Omental fat pad (tissue), 4 donors: Measurements from ENCODE around the gene RCSD1. TPM values are rescaled to one million over a fixed set of nuclear protein-coding genes. Genes with fewer than 3 reads are reported as not detected.

Experiments used
- ATAC-seq: fragments of 150-250 bp; one replicate; pipeline ENCODE4 v1.9.1; 2016; ENCODE audit warnings: mild to moderate bottlenecking, moderate library complexity; ENCODE audit not compliant: low FRiP score
- DNase-seq: peaks from one replicate; pipeline ENCODE4 v3.0.0-alpha.2; 2019; ENCODE audit warnings: low spot score
- CTCF ChIP-seq, 3 donors: fragments of 450-650 bp; IDR thresholded peaks; one replicate each; pipeline ENCODE4 v1.5.1; 2016 to 2017; ENCODE audit warnings: antibody characterized with exemption in 3 of 3, mild to moderate bottlenecking in 3 of 3, moderate library complexity in 2 of 3
- total RNA-seq, 4 donors: library from RNA; depleted of rRNA; stranded (reverse); fragments of >200 nt; gene quantifications; one replicate each; pipeline ENCODE4 v1.1.0, GENCODE V29; 2016

RCSD1 gene
- total RNA-seq, 4 donors from 2014 or later, result 11.3 to 37.5 (median 16.2) TPM

- ATAC-seq (no peak), DNase-seq (no peak)
These were observed 83.5 kb downstream of the RCSD1 start for GRCh38 chr1:167713330-167714081.

GRCh38 chr1:167714098-167714438 is 84.0 kb downstream of the RCSD1 start:
- ATAC-seq (peak; percentile 93), DNase-seq (no peak)
- no peak for TF ChIP-seq CTCF (IDR thresholded peaks at IDR 0.05)

More at GRCh38 chr1:167713330-167714081, 83.5 kb downstream of the RCSD1 start:
- no peak for TF ChIP-seq CTCF (IDR thresholded peaks at IDR 0.05)

DNA sequence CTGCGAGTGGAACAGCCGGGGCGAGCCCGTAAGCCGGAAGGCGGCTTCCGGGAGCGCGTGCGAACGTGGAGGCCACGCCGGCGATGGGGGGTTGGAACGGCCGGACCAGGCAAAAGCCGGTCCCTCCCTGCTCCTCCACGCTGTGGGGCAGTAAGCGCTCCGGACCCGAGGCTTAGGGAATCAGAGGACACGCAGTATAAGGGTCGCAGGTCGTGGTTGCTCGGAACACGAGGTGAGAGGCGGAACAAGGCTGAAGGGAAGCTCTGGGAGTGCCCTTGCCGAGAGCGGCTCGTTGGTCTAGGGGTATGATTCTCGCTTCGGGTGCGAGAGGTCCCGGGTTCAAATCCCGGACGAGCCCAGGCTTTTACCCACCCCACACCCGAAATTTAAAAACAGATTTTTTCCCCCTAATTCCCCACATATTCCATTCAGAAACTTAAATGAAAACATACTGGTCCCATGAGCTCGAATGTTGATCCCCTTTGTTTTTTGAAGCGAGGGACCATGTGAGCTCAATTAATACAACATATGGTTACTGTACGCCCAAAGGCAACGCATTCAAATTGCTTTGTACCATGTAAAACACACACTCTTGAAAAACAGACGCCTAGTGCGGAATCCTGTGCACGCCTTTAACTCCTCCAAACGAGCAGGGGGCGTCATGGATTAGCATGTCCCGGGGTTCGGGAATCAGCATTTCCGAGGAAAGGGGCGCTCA is 84.6 kb downstream of the RCSD1 start:
- no peak for TF ChIP-seq CTCF (IDR thresholded peaks at IDR 0.05)
- peak; percentile 98 for DNase-seq
- peak; percentile 85 for ATAC-seq

DNA sequence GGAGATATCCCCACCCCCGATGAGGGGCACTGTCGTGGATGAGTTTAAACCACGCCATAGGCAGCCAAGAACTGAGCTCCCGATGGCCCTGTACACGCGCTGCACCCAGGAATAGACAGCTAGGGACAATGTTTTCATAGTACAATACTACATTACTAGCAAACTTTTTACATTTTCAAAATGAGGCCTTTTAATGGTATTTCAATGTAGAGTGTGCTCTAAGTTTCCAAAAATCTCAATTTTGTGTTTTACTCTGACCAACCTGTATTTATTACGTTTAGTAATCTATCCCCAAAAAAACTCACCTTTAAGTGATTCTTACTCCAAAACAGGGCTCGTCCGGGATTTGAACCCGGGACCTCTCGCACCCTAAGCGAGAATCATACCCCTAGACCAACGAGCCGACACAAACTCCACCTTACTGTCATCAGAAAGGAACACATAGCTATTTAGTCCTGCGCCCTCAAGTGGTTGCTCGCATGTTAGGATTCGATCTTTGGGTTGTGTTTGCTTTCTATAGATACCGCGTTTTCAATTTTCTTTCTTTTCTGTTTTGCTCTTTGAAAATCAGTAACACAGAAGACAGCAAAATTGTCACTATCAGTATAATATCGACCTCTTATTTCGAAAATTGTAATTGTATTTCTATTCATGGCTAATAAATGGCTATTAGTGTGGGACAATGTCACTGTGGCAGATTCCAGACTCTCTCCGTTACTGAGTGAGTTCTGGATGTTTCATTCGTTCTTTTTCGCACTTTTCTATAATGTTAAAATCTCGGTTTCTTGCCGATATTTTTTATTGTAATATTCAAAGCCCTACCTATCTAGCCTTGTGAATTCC is 85.3 kb downstream of the RCSD1 start:
- peak; percentile 54 for ATAC-seq

DNA sequence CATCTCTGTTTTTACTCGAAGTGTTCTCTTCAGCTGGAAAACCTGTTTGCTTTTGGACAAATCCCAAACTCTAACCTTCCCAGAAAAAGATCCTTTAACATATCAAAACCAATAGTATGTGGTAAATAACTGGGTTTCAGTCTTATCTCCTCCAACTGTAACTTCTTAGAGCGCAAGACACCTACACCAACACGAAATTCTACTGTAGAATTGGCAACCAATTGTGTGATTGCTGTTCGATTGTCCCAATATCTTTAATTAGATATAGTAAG is 85.9 kb downstream of the RCSD1 start:
- no peak for TF ChIP-seq CTCF (IDR thresholded peaks at IDR 0.05)
- no peak for ATAC-seq
- no peak for DNase-seq

More for the DNA sequence above, 85.3 kb downstream of the RCSD1 start:
- peak in 2 of 3 donors; percentile 35 to 70 for TF ChIP-seq CTCF (IDR thresholded peaks at IDR 0.05)
- peak; percentile 86 for DNase-seq

DNA sequence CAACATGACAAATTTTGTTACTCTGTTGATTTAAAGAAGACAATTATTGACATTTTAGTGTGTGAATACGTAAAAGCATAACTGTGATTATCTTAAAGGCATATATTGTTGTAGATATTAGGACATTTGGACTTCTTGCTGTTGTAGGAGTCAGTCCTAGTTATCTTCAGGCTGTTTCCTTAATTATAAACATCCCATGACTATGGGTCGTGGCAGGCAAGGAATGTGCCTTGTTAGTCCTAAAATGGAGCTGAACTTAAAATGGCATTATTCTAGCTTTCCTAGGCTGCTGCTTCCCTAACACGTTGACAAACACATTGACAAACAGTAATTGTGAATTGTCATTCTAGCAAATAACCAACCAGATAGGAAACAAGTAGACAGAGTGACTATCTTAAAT is 87.3 kb downstream of the RCSD1 start:
- TF ChIP-seq CTCF (IDR thresholded peaks at IDR 0.05), result no peak
- ATAC-seq (no peak), DNase-seq (no peak)
